B cell (primary cell): ENCODE measurements around the gene BMPER.

Experiments
- CTCF ChIP-seq: fragments of 200-600 bp; IDR thresholded peaks from one replicate; pipeline ENCODE4 v1.8.0; 2022; ENCODE audit warnings: antibody characterized with exemption, mild to moderate bottlenecking
- EZH2 ChIP-seq: IDR thresholded peaks from 2 replicates; pipeline ENCODE4 v1.6.1; 2012; ENCODE audit warnings: borderline replicate concordance, low read depth, mild to moderate bottlenecking, moderate library complexity, low read length; ENCODE audit not compliant: insufficient read depth, poor library complexity, severe bottlenecking

GRCh38 chr7:34123316-34123715 is 218.0 kb downstream of the BMPER start:
- no peak for TF ChIP-seq CTCF
- TF ChIP-seq EZH2, result no peak
